ENCODE measurements around the gene CD84.
"Not testable (repeated sequence)": the region's sequence is repeated elsewhere in the genome, so short reads cannot be mapped to it uniquely, and the experiment has no call there.

Gene CD84

DNA sequence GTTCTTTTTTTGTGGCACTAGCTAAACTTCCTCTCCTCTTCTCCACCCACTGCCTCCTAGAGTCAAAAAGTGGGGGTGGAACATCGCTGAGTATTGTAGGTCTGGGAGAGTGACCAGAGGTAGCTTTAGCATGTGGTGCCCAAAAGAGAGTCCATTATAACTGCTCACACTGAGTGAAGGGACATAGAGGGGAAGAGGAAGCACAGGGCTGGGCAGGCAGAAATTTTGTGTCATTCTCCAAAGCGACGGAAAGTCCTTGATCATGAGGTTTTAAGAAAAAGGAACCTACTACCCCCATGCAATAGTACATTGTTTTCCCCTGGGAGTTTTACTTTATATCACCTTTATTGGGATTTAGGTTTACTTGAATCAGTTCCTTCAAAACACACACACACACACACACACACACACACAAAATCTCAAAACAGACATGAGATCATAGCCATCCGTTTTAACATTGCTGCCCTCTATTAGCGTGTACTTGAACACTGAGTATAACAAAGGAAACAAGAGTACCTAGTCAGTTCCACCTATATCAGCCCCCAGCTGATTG, 4.1 kb downstream of the CD84 start:
- DNase-seq (ENCODE audit: low read depth in 2 of 2): no peak

DNA sequence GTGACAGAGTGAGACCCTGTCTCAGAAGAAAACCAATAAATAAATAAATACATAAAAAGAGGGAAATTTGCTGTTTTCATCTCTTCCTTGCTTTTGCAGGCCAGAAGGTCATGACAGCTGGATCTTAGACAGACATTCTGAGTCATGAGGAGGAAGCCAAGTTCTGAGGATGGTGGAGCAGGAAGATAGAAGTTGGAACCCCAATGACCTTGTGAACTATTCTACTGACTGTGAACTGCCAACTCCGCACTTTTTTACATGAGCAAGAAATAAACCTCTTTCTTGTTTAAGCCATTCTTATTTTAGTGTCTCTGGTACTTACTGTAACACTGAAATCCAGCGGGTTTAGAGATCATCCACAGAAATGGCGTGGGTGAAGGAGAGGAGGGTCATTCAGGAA, 8.5 kb downstream of the CD84 start:
- DNase-seq (ENCODE audit: low read depth in 2 of 2): no peak

DNA sequence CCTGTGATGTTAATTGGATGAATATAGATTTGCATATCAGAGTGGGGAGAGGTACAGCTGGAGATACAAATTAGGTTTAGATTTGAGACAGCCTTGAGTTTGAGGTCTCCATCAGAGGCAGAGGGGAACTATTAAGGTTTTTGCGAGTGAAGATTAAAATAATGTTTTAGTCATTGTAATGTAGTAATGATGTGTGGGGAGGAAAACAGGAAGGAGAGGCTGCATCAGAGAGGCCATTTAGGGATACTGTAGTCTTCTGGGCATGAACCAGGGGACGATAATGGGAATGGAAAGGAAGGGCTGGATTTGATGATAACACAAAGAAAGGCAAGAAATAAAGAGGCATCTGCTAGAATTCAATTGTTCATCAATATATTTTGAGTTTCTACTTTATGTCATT, 9.5 kb downstream of the CD84 start:
- no peak for DNase-seq (ENCODE audit: low read depth in 2 of 2)

DNA sequence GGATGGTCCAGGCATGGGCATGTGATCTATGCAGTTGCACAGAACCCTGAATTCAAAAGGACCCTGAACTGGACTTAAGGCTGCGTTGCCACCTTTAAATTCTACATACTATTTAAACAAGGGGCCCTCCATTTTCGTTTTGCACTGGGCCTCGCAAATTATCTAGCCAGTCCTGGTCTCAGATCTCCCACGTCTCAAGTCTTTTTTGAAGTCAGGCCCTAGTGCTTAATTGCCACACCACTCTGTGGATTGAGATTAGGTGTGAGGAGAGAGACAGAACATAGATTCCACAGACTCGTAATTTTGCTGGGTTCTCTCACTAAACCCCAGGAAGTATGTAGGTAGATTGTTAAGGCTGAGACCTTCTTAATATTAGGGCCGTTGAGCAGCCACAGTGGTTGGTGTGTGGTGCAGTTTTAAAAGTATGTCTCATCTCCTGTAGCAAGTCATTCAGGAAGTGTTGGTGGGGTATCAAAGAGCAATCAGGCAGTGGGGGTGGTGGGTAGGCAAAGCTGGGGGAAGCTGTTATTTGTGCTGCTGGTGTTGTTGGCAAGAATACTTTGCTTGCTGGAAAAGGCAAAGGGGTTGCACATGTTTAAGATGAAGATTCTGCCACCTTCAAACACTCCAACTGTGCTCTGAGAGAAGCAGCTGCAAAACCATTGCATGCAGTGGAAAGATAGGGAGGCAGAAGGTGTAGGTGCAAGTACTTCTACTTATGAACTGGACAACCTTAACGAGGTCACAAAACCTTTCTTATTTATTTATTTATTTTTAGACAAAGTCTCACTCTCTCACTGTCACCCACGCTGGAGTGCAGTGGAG, 11.2 kb downstream of the CD84 start:
- DNase-seq (ENCODE audit: low read depth in 2 of 2): peak; percentile 36 to 51

DNA sequence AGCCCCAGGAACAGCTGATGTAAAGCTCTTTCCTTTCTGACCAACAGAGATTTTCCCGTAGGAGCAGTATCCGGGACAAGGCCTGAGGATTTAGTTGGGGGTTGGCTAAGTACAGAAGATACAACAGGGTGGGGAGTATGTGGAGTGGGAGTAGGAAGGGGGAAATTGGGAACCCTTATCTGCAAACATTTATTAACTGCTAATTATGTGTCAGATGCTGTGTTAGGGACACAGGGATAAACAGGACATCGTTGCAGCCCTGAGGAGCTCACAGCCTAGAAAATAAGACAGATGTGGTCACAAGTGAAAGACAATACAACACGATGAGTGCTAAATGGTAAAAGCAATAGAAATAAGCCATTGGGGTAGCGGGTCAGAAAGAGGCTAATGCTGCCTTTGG, 12.0 kb downstream of the CD84 start:
- DNase-seq (ENCODE audit: low read depth in 2 of 2): no peak

DNA sequence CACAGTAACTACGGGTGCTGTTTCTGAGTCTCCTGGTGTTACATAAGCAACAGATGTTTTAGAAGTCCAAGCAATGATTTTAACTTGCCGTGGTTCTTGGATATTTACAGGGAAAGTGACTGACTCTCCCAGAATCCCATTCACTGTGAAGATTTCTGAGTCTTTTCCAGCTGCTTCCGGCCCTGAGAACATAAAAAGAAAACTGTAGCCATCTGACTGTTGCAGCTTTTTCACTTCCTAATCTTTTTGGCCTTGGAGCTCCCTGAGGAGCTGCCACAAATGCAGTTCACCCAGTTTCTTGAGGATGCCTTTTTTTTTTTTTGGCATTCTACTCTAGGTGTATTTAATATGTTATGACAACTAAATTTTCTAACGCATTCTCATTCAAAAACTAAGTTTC, 13.7 kb downstream of the CD84 start:
- no peak for DNase-seq (ENCODE audit: low read depth in 2 of 2)

DNA sequence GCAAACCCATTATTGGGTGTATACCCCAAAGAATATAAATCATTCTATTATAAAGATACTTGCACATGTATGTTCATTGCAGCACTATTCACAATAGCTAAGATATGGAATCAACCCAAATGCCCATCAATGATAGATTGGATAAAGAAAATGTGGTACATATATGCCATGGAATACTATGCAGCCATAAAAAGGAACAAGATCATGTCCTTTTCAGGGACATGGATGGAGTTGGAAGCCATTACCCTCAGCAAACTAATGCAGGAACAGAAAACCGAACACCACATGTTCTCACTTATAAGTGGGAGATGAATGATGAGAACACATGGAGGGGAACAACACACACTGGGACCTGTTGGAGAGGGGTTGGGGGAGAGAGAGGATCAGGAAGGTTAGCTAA, 16.1 kb downstream of the CD84 start:
- not testable (repeated sequence) for DNase-seq (ENCODE audit: low read depth in 2 of 2)

DNA sequence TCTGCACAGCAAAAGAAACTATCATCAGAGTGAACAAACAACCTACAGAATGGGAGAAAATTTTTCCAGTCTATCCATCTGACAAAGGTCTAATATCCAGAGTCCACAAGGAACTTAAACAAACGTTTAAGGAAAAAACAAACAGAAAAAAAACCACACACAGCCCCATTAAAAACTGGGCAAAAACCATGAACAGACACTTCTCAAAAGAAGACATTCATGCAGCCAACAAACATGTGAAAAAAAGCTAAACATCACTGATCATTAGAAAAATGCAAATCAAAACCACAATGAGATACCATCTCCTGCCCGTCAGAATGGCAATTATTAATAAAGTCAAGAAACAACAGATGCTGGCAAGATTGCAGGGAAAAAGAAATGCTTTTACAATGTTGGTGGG, 16.6 kb downstream of the CD84 start:
- not testable (repeated sequence) for DNase-seq (ENCODE audit: low read depth in 2 of 2)

DNA sequence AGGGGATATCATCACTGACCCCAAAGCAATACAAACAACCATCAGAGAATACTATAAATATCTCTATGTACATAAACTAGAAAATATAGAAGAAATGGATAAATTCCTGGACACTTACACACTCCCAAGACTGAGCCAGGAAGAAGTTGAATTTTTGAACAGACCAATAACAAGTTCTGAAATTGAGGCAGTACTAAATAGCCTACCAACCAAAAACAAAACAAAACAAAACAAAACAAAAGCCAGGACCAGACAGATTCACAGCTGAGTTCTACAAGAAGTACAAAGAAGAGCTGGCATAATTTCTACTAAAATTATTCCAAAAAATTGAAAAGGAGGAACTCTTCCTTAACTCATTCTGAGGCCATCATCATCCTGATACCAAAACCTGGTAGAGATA, 18.5 kb downstream of the CD84 start:
- DNase-seq (ENCODE audit: low read depth in 2 of 2): no peak

DNA sequence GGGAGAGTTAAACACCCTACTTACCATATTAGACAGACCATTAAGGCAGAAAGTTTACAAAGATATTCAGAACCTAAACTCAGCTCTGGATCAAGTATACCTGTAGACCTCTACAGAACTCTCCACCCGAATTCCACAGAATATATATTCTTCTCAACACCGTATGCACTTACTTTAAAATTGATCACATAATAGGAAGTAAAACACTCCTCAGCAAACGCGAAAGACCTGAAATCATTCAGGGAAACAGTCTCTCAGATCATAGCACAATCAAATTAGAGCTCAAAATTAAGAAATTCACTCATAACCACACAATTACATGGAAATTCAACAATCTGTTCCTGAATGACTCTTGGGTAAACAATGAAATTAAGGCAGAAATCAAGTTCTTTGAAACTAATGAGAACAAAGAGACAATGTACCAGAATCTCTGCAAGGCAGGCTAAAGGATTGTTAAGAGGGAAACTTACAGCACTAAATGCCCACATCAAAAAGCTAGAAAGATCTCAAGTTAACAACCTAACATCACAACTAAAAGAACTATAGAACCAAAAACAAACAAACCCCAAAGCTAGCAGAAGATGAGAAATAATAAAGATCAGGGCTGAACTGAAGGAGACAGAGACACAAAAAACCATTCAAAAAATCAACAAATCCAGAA, 19.1 kb downstream of the CD84 start:
- DNase-seq (ENCODE audit: low read depth in 2 of 2): no peak

DNA sequence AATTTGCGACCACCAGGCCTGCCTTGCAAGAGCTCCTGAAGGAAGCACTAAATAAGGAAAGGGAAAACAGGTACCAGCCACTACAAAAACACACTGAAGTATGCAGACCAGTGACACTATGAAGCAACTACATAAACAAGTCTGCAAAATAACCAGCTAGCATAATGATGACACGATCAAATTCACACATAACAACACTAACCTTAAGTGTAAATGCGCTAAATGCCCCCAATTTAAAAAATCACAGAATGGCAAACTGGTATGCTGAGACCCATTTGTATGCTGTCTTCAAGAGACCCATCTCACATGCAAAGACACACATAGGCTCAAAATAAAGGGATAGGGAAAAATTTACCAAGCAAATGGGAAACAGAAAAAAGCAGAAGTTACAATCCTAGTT, 19.9 kb downstream of the CD84 start:
- DNase-seq (ENCODE audit: low read depth in 2 of 2): not testable (repeated sequence)

DNA sequence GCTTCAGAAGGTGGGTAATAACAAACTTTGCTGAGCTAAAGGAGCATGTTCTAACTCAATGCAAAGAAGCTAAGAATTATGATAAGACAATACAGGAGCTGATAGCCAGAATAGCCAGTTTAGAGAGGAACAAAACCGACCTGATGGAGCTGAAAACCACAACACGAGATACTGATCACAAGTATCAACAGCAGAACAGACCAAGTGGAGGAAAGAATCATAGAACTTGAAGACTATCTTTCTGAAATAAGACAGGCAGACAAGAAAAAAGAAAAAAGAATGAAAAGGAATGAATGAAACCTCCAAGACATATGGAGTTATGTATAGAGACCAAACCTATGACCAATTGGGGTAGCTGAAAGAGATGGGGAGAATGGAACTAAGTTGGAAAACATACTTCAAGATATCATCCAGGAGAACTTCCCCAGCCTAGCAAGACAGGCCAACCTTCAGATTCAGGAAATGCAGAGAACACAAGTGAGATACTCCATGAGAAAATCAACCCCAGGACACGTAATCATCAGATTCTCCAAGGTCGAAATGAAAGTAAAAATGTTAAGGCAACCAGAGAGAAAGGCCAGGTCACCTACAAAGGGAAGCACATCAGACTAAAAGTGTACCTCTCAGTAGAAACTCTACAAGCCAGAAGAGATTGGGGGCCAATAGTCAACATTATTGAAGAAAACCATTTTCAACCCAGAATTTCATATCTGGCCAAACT, 20.5 kb downstream of the CD84 start:
- no peak for DNase-seq (ENCODE audit: low read depth in 2 of 2)

DNA sequence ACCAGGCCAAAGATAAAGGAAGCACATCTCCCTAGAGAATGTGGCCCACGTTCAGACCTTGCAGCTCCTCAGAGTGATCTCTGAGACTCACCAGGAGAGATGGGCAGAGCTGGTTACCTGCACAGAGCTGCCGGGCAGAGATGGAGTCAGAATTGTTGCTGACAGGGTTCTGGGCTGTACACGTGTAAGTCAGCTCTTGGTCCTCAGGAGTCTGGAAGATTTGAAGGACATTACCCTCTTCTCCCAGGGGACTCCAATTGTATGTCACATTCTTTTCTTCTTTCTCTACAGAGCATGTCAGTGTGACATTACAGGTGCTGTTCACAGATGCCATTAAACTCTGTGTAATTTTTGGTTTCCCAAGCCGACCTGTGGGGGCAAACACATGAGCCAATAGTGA, 25.5 kb downstream of the CD84 start:
- DNase-seq (ENCODE audit: low read depth in 2 of 2): no peak

DNA sequence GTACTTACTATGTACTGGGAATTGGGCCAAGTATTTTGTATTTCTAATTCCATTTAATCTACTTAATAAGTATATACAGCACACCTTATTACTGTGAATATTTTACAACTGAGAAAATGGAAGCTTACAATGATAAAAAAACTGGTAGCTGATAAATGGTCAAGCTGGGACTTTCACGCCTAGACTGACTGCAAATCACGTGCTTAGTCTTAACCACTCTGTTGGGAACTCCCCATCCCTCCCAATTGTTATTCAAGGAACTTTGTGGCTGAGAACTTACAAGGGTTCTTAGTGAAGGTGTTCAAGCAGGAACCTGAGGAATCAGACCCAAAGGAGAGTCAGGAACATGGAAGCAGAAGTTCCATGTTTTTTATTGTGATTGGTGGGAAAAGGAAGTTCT, 26.9 kb downstream of the CD84 start:
- DNase-seq (ENCODE audit: low read depth in 2 of 2): no peak

DNA sequence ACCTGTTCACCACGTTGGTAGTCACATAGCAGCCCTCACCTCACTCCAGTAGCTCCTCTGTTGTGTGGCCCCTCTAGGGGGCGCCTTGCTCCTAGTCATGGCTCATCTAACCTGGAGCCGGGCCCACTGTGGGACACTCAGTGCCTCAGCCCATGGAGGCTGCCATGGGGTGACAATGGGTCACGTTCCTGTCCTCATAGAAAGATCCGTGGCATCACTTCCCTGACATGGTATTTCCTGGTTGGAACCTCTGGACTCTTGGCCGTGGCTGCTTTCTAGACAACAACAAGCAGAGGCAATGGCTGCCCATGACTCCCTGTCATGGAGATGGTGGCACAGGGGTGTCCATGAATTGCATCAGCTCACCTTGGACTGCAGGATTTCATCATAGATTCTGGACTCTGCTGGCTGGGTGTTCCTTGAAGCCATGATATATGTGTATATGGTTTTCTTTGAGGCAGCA, 28.7 kb downstream of the CD84 start:
- DNase-seq (ENCODE audit: low read depth in 2 of 2): peak; percentile 50 to 63

DNA sequence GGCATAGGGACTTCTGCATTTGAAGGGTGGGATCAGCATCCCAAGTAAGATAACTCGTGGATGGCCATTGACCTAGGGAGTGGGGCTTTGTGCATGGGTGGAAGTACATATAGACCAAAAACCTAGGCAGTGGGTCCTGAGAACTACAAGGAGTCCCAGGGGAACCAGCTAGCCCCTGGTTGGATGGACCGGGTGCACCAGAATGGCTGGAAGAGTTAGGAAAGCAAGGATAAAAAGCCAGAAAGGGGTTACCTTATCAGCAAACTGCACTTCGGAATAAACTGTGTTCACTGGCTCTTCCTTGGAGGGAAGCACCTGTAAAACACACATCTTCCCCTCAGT, 29.7 kb downstream of the CD84 start:
- DNase-seq (ENCODE audit: low read depth in 2 of 2): no peak

DNA sequence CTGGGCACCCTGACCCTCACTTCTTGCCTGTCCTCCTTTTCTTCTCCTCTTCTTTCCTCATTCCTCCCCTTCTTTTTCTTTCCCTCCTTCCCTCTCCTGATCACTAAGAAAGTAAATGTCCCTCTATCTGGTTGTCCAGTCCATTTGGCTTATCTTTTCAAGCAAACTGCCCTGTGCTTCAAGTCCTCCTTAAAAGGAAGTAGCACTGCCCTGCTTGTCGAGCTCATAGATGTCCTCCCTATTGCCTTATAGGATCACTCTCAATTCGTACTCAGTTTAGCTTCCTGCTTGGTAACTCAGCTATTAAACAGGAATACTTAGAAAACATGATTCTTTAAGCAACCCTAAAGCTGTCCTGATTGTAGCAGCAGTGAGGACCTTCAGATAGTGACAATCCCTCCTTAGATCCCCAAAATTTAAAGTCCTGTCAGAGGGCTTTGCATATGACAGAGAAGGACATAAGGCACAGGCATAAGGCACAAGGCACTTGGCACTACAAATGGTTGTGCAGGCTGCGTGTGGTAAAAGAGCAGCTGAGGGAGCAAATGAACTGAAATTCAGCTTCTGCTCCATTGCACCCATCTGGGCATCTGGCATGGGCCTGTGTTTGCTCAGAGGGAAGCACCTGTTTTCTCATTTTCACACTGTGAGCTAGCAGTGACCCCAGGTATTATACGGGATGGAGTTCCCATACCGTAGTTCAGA, 30.2 kb downstream of the CD84 start:
- no peak for DNase-seq (ENCODE audit: low read depth in 2 of 2)

DNA sequence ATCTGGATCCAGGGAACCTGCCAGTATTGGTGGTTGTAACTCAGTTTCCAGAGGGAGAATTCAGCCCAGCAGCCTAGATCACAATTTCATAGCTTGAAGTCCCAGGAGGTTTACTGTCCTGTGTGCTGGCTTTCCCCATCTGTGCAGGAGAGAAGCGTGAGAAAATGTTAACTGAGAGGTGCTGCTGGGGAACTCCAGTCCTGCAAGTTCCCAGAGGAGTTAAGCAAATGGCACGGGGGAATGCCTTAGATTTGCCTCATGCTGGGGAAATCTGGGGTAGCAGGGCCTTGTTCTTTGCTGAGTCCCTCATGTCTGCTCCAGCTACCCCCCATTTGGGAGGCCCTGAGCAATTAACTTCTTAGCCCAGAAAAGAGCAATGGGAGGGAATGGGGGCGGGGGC, 31.1 kb downstream of the CD84 start:
- no peak for DNase-seq (ENCODE audit: low read depth in 2 of 2)

DNA sequence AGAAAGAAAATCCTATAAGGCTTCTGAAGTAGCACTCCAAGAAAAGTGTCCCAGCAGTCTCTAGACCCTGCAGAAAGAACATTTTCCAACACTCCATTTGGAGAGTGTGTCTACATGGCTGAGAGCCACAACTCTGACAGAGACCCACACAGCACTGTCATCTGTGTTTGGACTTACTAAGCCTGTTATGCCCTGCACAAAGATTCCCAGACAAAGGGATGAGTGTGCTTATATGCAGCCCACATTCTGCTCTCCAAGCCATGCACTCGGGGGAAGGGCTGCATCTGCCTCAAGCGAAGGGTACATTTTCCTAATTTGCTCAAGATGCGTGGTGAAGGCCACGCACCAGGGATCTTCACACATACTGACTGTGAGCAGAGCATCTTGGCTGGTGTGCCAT, 31.9 kb downstream of the CD84 start:
- no peak for DNase-seq (ENCODE audit: low read depth in 2 of 2)

DNA sequence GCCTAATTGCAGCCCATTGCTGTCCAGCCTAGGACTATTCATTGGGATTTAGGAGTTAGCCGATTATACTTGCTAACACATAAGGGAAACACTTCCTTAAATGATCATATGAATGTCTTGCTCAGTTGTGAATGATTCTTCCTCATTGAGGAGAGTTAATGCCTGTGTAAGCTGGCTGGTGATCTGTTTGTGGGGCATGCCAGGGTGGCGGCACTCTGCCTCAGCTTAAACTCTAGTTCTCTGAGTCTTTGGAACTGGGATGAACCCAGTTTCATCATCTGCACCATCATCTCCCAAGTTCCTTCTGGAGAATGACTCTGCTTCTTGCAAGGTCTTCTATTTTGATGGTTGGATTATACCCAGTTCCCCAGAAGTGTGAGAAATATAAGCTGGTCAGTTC, 32.4 kb downstream of the CD84 start:
- DNase-seq (ENCODE audit: low read depth in 2 of 2): no peak

DNA sequence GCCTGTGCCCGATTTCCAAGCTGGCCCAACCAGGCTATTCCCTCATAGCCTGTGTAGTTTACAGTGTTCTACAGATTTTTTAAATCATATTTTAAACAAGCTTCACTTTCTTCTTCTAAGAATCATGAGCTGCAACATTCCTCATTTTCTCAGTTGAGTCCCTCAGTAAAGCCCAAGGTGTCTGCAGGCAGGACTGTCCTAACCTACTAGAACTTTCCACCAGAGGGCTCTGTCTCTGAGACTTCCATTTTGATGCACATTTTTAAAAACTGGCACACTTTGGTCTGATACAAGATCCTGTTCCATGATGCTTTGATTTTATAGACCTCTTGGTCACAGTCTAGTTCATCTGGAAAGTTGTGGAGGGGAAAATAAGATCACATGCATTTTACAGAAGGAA, 34.6 kb downstream of the CD84 start:
- DNase-seq (ENCODE audit: low read depth in 2 of 2): no peak
